OCI-M2 (cell line): Measurements from ENCODE around the gene CFP.
A peak's percentile ranks its signal among the peaks of the same experiment; 100 is the strongest.
"Not testable (repeated sequence)": the region's sequence is repeated elsewhere in the genome, so short reads cannot be mapped to it uniquely, and the experiment has no call there.

Experiments used
- DNase-seq: peaks from one replicate; lab custom pipeline; 2025; ENCODE audit not compliant: unreplicated experiment; lab: John Stamatoyannopoulos, UW

The CFP gene

DNA sequence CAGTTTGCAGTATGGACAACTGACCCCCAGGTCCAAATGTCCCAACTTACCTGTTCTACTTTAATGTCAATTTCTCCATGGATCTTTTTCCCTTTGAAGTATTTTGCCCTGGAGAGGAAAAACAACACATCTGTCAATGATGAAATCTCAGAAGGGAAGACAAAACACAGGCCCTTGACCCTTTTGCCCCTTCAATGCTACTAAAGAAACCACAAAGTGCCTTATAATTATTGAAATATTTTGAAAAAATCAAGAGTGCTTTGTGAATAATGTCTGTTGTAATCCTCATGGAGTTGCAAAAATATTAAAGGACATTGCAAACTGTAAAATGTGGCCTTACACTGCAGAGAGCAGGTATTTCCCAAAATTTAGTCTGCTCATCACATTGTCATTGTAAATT, 22.6 kb downstream of the CFP start:
- DNase-seq: no peak

GRCh38 chrX:47605024-47605423, 24.7 kb downstream of the CFP start:
- no peak for DNase-seq

DNA sequence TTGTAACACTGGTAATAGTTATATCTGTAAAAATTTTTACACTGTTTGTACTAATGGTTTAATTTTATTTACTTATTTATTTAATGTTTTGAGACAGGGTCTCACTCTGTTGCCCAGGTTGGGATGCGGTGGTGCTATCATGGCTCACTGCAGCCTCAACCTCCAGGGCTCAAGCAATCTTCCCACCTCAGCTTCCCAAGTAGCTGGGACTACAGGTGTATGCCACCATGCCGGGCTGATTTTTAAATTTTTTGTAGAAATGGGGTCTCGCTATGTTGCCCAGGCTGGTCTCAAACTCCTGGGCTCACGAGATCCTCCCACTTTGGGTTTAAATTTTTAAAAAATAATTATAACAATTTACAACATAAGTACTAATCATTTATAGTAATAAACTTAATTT, 26.6 kb downstream of the CFP start:
- DNase-seq: not testable (repeated sequence)

DNA sequence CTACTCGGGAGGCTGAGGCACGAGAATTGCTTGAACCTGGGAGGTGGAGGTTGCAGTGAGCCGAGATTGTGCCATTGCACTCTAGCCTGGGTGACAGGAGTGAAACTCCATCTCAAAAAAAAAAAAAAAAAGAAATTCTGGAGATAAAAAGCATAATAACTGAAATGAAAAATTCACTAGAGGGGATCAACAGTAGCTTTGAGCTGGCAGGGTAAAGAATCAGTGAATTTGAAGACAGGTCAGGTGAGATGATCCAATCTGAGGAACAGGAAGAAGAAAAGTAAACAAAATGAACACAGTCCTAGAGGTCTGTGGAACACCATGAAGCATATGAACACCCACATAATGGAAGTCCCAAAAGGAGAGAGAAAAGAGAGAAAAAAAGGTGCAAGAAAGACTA, 32.5 kb downstream of the CFP start:
- no peak for DNase-seq

DNA sequence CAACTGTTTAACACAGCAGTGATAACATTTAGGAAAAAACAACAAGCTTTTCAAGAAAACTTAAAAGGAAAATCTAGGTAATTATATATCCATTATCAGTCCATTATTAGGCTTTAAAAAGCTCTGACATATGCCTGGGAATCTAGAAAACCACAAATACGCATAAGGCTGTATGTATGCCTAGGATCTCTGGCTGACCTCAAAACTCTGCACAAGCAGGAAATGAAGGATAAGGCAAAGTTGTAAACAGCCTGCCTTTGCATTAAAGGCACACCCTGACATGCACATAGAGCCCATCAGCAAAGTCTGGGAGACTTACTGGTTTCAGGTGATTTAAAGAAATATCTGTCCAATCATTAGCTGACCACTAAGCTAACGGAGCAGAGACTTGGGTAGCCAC, 33.5 kb downstream of the CFP start:
- no peak for DNase-seq

DNA sequence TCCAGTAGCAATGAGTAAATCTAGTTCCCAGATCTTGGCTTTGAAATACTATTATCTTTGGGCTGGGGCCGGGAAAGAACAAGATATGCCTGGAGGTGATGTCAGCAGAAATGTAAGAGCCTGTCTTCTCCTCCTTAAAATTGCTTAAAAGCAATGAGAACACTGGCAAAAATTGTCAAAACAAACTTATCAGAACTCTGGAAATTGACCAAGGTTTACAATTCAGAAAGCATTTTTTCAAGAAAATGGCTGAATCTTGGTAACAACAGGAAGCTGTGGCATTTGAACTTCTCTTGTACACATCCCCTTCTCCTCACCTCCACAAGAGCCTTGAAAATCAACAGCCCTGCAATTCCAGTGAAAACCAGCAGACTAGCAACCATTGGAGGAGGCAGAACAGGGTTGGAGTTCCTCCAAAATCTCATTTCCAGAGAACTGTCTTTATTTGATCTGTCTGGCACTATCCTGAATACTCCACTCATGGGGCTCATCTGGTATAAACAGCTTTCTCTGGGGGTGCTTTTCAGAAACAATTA, 33.9 kb downstream of the CFP start:
- no peak for DNase-seq

- DNase-seq: no peak
Observed at GRCh38 chrX:47593522-47593921, 36.2 kb downstream of the CFP start.

- no peak for DNase-seq
Observed at GRCh38 chrX:47590984-47591383, 38.7 kb downstream of the CFP start.

- no peak for DNase-seq
Observed at GRCh38 chrX:47587906-47588735, 41.6 kb downstream of the CFP start.

GRCh38 chrX:47587091-47587891, 42.4 kb downstream of the CFP start:
- DNase-seq: no peak

DNA sequence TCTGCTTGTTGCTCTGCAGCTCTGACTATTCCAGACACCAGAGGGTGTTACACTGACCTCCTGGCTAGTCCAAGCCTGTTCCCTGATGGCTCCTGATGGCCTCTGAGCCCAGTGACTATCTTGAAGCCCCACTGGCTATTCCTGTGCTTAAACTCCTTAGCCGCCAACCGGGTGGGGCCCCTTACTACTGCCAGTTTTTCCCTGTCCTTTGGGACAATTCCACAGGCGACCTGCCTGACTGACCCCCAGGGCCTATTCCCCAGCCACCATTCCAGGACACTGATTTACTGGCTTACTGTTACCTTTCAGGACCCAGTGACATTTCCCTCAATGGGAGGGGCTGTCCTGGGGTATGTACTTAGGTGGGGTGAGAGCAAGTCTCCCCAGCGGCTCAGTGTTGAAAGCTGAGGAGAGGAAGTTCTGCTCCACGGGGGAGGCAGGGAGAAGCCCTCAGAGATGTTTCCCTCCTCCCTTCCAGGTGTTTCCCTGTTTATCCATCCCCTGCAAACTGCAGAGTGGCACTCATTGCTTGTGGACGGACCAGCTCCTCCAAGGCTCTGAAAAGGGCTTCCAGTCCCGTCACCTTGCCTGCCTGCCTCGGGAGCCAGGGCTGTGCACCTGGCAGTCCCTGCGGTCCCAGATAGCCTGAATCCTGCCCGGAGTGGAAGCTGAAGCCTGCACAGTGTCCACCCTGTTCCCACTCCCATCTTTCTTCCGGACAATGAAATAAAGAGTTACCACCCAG, 43.5 kb downstream of the CFP start:
- no peak for DNase-seq

DNA sequence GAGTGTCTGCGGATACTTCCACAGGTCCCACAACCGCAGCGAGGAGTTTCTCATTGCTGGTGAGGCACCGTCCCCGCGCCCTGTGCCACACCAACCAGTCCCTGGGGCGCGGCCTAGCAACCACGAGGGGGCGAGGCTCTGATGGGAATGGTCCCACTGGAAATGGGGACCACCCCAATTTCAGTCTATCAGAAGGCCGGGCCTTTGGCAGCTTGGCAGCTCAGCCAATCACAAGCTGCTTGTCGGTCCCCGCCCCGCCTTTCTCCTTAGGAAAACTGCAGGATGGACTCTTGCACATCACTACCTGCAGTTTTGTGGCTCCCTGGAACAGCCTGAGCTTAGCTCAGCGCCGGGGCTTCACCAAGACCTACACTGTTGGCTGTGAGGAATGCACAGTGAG, 44.5 kb downstream of the CFP start:
- DNase-seq: no peak

DNA sequence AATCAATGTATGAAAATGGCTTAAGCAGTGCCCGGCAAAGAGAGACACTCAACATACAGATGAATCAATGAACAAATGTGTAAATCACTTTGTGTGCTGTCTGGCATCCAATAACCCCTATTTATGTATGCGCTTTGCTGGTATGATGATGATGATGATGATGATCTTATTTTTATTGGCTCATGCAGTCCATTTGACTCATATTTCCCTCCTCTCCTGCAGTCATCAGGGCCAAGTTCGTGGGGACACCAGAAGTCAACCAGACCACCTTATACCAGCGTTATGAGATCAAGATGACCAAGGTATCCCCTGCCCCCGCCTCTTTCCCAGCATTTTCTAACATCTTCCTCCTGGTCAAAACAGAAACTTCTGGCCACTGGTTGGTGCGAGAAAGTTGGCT, 45.0 kb downstream of the CFP start:
- no peak for DNase-seq

DNA sequence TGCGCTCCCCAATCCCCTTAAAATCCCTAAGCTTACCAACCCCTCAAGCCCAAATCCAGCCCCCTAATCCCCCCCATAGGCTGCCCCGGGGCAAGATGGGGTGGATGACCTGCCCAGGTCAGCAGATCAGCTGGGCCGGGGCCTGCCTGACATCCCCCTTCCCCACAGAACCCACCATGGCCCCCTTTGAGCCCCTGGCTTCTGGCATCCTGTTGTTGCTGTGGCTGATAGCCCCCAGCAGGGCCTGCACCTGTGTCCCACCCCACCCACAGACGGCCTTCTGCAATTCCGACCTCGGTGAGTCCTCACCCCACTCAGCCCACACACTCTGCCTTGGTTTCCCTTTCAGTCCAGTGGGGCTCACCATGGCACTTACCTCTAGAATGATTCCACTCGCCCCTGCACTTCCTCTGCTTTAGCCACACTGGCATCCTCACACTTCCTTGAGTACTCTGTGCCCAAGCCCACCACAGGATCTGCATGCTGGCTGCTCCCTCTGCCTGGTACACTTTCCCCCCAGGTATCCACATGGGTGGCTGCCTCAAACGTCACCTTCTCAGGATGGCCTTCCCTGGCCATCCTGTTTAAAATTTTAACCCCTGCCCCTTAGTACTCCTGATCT, 46.4 kb downstream of the CFP start:
- no peak for DNase-seq

DNA sequence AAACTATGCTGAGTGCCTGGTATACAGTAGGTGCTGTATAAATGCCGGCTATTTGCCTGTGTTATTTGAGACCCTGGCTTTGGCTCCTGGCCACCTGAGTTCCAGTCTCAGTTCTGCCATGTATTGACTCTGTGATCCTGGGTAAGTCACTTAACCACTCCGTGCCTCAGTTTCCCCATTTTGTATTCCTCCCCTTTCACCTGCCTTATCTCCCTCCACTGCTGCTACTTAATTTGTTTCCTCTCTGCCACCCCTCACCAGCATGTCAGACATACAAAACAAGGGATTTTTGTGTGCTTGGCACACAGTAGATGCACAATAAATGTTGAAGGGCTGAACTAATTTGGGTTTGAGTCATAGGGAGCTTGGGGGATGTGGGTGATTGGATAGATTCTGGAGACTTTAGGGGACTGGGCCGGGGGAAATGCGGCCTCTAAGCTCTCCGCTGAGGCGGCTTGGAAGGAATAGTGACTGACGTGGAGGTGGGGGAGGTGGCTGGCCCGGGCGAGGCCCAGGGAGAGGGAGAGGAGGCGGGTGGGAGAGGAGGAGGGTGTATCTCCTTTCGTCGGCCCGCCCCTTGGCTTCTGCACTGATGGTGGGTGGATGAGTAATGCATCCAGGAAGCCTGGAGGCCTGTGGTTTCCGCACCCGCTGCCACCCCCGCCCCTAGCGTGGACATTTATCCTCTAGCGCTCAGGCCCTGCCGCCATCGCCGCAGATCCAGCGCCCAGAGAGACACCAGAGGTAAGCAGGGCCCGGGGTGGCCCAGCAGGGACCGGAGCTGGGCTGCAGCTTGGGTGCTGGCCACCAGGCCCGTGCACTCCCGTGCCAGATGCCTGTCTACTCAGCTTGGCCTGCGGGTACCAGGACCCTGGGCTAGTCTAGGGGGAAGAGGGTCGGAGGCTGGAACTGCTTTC, 47.7 kb downstream of the CFP start, which contains the start of gene TIMP1:
Gene TIMP1 (plus strand): TSS at position 706 of the 917 bp plus-strand sequence. CDS start 980 bp downstream, outside the sequence.
- DNase-seq: peak; percentile 68

GRCh38 chrX:47579537-47579936, 50.2 kb downstream of the CFP start:
- no peak for DNase-seq

DNA sequence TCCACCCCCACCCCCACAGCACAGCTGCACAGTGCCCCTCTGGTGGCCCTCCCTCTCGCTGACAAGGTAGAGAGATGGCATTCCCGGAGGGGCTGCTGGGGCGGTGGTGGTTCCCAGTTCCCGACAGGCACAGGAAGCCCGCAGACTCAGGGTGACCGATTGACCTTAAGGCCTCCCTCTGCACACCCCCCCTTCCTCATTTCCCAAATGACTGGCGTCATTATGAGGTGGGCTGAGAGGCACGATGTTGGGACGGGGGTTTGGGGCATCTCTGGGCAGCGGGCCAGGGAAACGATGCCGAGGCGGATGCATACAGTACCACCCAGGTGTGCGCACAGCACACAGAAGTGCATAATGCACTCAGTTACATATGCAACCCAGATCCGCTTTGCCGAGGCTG, 51.0 kb downstream of the CFP start:
- no peak for DNase-seq

DNA sequence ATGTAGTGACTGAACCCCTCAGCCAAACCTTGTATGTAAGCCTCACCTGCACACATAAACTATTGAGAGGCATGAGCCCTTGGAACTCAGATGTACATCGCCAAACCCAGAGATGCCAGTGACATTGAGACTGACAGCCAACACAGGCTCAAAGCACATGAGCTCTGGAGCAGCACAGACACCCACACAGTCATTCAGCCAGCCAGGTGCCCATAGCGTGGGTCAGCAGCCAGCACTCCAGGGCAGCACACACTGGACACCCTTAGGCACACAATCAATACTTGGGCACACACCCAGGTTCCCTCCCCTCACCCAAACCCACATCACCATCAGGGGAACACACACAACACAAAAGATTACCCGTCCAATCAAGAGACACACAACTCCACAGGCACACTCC, 51.8 kb downstream of the CFP start:
- DNase-seq: no peak

DNA sequence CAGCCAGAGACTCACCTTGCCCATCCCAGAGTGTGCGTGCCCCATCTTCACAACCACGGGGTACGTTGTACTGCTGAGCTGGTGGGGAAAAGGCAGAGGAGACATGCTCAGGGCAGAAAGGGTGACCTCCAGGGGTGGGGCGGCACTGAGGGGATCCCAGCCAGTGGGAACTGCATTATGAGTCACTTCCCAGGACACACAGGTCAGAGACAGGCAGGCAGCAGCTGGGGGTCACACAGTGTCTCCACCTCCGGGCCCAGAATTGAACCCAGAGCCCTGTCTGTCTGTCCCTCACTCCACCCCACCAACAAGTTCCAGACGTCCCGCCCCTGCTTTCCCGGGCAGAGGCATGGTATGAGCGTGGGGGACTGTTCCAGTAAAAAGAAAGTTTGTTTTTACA, 52.3 kb downstream of the CFP start:
- DNase-seq: no peak
